Eye (tissue), 1 donor: ENCODE data around the gene STX8.
"Not testable (repeated sequence)": the region's sequence is repeated elsewhere in the genome, so short reads cannot be mapped to it uniquely, and the experiment has no call there.

ENCODE experiments used
- DNase-seq: peaks from one replicate; pipeline ENCODE4 v3.0.0-alpha.2; 2015

The STX8 gene

GRCh38 chr17:9382626-9383025 is 193.0 kb downstream of the STX8 start:
- DNase-seq = no peak

- no peak for DNase-seq
These were observed 194.6 kb downstream of the STX8 start for GRCh38 chr17:9381068-9381467.

GRCh38 chr17:9380361-9380760 is 195.3 kb downstream of the STX8 start:
- no peak for DNase-seq

GRCh38 chr17:9376177-9376576 is 199.4 kb downstream of the STX8 start:
- DNase-seq = not testable (repeated sequence)

GRCh38 chr17:9371019-9371418 is 204.6 kb downstream of the STX8 start:
- no peak for DNase-seq

GRCh38 chr17:9370467-9370866 is 205.2 kb downstream of the STX8 start:
- DNase-seq = no peak

GRCh38 chr17:9368631-9369030 is 207.0 kb downstream of the STX8 start:
- DNase-seq = no peak

GRCh38 chr17:9367156-9367555 is 208.5 kb downstream of the STX8 start:
- DNase-seq = no peak

- DNase-seq = no peak
These were observed 210.7 kb downstream of the STX8 start for GRCh38 chr17:9364837-9365430.

- DNase-seq = no peak
These were observed 211.9 kb downstream of the STX8 start for GRCh38 chr17:9363440-9364350.

GRCh38 chr17:9361188-9361955 is 214.2 kb downstream of the STX8 start:
- DNase-seq = no peak

- DNase-seq = peak; percentile 52
These were observed 214.9 kb downstream of the STX8 start for GRCh38 chr17:9360677-9361081.

- no peak for DNase-seq
These were observed 219.1 kb downstream of the STX8 start for GRCh38 chr17:9356488-9356911.

GRCh38 chr17:9355846-9356245 is 219.8 kb downstream of the STX8 start:
- no peak for DNase-seq

- DNase-seq = not testable (repeated sequence)
These were observed 220.4 kb downstream of the STX8 start for GRCh38 chr17:9355231-9355630.

- DNase-seq = no peak
These were observed 225.5 kb downstream of the STX8 start for GRCh38 chr17:9350080-9350479.

- DNase-seq = no peak
These were observed 229.2 kb downstream of the STX8 start for GRCh38 chr17:9346296-9346926.

GRCh38 chr17:9343516-9343915 is 232.1 kb downstream of the STX8 start:
- peak; percentile 50 for DNase-seq

- DNase-seq = no peak
These were observed 233.4 kb downstream of the STX8 start for GRCh38 chr17:9342225-9342624.

GRCh38 chr17:9339958-9340357 is 235.7 kb downstream of the STX8 start:
- DNase-seq = no peak

GRCh38 chr17:9339482-9339881 is 236.1 kb downstream of the STX8 start:
- DNase-seq = not testable (repeated sequence)

- DNase-seq = no peak
These were observed 238.8 kb downstream of the STX8 start for GRCh38 chr17:9336817-9337216.
